ENCODE results near the gene CACNA1A. TPM values are rescaled to one million over a fixed set of nuclear protein-coding genes. Genes with fewer than 3 reads are reported as not detected.

CACNA1A gene
- polyA plus RNA-seq, 3 donors: 0.08 to 0.09 TPM; not detected in 1

- no peak for TF ChIP-seq CTCF (IDR thresholded peaks at IDR 0.05)
- Histone ChIP-seq H3K9ac (ENCODE audit: insufficient read depth, low read length, poor library complexity, severe bottlenecking) (no peak overlapping the region), H4K20me1 (ENCODE audit: insufficient read depth, low read length) (no peaks in the 10 kb centered on the region), H3K4me3 (replicated peaks in 1 of 3; ENCODE audit: low read depth in 2 of 3, low read length in 3 of 3) (no peak overlapping the region), H3K36me3 (replicated peaks in 1 of 2; ENCODE audit: control insufficient read depth in 1 of 2, insufficient read depth in 2 of 2, low read length in 2 of 2) (no peaks in the 10 kb centered on the region), H3K4me2 (replicated peaks; ENCODE audit: extremely low read depth, low read length, poor library complexity, severe bottlenecking) (no peak overlapping the region), H3K9me3 (replicated peaks in 1 of 2; ENCODE audit: control insufficient read depth in 1 of 2, insufficient read depth in 1 of 2, low read length in 2 of 2) (peaks cover 19 to 28% of the 10 kb centered on the region in 2 donors), H3K27me3 (ENCODE audit: control insufficient read depth in 2 of 2, insufficient read depth in 2 of 2, low read length in 2 of 2) (no peaks in the 10 kb centered on the region), H2AFZ (ENCODE audit: insufficient read depth, low read depth, low read length, poor library complexity, severe bottlenecking) (no peak overlapping the region), H3K4me1 (ENCODE audit: control insufficient read depth in 1 of 2, insufficient read depth in 2 of 2, low read length in 2 of 2) (no peaks in the 10 kb centered on the region), H3K79me2 (ENCODE audit: insufficient read depth, low read length) (no peaks in the 10 kb centered on the region), H3K27ac (ENCODE audit: low read depth in 1 of 2, low read length in 2 of 2) (no peak overlapping the region)
- DNase-seq: no peak
- Mint-ChIP-seq H3K4me3 (no peak overlapping the region), H3K4me1 (no peaks in the 10 kb centered on the region), H3K9me3 (peaks cover 25 to 38% (median 37%) of the 10 kb centered on the region in 7 donors), H3K27ac (no peak overlapping the region), H3K36me3 (no peaks in the 10 kb centered on the region), H3K27me3 (ENCODE audit: low read depth in 3 of 3) (peaks cover 0 to 5% (median 0%) of the 10 kb centered on the region in 3 donors)
- intact Hi-C loops (cut with micrococcal nuclease): no loop called here
These were observed 31.2 kb downstream of the CACNA1A start for GRCh38 chr19:13475044-13475443.

- TF ChIP-seq CTCF (IDR thresholded peaks at IDR 0.05): no peak
- Histone ChIP-seq H3K9ac (ENCODE audit: insufficient read depth, low read length, poor library complexity, severe bottlenecking) (no peak overlapping the region), H3K36me3 (replicated peaks in 1 of 2; ENCODE audit: control insufficient read depth in 1 of 2, insufficient read depth in 2 of 2, low read length in 2 of 2) (no peaks in the 10 kb centered on the region), H3K79me2 (ENCODE audit: insufficient read depth, low read length) (no peaks in the 10 kb centered on the region), H3K4me2 (replicated peaks; ENCODE audit: extremely low read depth, low read length, poor library complexity, severe bottlenecking) (no peak overlapping the region), H3K27ac (ENCODE audit: low read depth in 1 of 2, low read length in 2 of 2) (no peak overlapping the region), H3K4me1 (ENCODE audit: control insufficient read depth in 1 of 2, insufficient read depth in 2 of 2, low read length in 2 of 2) (no peaks in the 10 kb centered on the region), H3K9me3 (replicated peaks in 1 of 2; ENCODE audit: control insufficient read depth in 1 of 2, insufficient read depth in 1 of 2, low read length in 2 of 2) (no peaks in the 10 kb centered on the region), H2AFZ (ENCODE audit: insufficient read depth, low read depth, low read length, poor library complexity, severe bottlenecking) (no peak overlapping the region), H3K27me3 (ENCODE audit: control insufficient read depth in 2 of 2, insufficient read depth in 2 of 2, low read length in 2 of 2) (no peaks in the 10 kb centered on the region), H4K20me1 (ENCODE audit: insufficient read depth, low read length) (no peaks in the 10 kb centered on the region), H3K4me3 (replicated peaks in 1 of 3; ENCODE audit: low read depth in 2 of 3, low read length in 3 of 3) (no peak overlapping the region)
- Mint-ChIP-seq H3K4me1 (no peaks in the 10 kb centered on the region), H3K27me3 (ENCODE audit: low read depth in 3 of 3) (peaks cover 2 to 5% (median 2%) of the 10 kb centered on the region in 3 donors), H3K36me3 (no peaks in the 10 kb centered on the region), H3K4me3 (no peak overlapping the region), H3K9me3 (peaks cover 0 to 4% (median 0%) of the 10 kb centered on the region in 7 donors), H3K27ac (no peak overlapping the region)
- intact Hi-C loops (cut with micrococcal nuclease): no loop called here
- DNase-seq: no peak
- WGBS (ENCODE audit: insufficient coverage): no CpG with 5 or more reads among the region's 5 CpGs
These were observed 39.6 kb downstream of the CACNA1A start for GRCh38 chr19:13466697-13467096.

Measured in CD14-positive monocyte (primary cell).